CD4-positive, alpha-beta memory T cell (primary cell): ENCODE results near the gene GNAZ. TPM values are rescaled to one million over a fixed set of nuclear protein-coding genes. Genes with fewer than 3 reads are reported as not detected.

Source experiments
- polyA plus RNA-seq, 2 donors: library from polyadenylated mRNA; unstranded; fragments of 300-500 nt; fragmentation: Illumina TruSeq; gene quantifications; one replicate each; pipeline ENCODE4 v1.2.3, GENCODE V29; 2021
- total RNA-seq, 2 experiments: library from RNA; stranded (reverse); gene quantifications; one replicate each; pipeline ENCODE4 v1.2.3, GENCODE V29; 2021

GNAZ gene
- total and polyA plus RNA-seq, 4 experiments from 2014 or later, result 0.05 to 0.76 (median 0.36) TPM; not detected in 1

Other genes with a start within 250 kb of the GNAZ start
- not detected for gene IGLL5, start 182.7 kb upstream of the GNAZ start, total RNA-seq
- 1 to 10 TPM in 1 of 2 donors, under 1 TPM in 1; 0.26 to 3.6 TPM for gene IGLL5, start 182.7 kb upstream of the GNAZ start, polyA plus RNA-seq
- gene RSPH14, start 71.5 kb downstream of the GNAZ start, total RNA-seq, result not detected
- gene RSPH14, start 71.5 kb downstream of the GNAZ start, polyA plus RNA-seq, result not detected
- under 1 TPM; 0.33 to 0.64 TPM for gene RAB36, start 75.0 kb downstream of the GNAZ start, total RNA-seq
- 1 to 10 TPM in 1 of 2 donors, under 1 TPM in 1; 0.61 to 1.1 TPM for gene RAB36, start 75.0 kb downstream of the GNAZ start, polyA plus RNA-seq
- 10 to 100 TPM; 75.3 to 75.6 TPM for gene BCR, start 110.0 kb downstream of the GNAZ start, total RNA-seq
- gene BCR, start 110.0 kb downstream of the GNAZ start, polyA plus RNA-seq, result 10 to 100 TPM in 1 of 2 donors, 1 to 10 TPM in 1; 3.3 to 27.0 TPM